Measurements from ENCODE around the gene SHH.

DNA sequence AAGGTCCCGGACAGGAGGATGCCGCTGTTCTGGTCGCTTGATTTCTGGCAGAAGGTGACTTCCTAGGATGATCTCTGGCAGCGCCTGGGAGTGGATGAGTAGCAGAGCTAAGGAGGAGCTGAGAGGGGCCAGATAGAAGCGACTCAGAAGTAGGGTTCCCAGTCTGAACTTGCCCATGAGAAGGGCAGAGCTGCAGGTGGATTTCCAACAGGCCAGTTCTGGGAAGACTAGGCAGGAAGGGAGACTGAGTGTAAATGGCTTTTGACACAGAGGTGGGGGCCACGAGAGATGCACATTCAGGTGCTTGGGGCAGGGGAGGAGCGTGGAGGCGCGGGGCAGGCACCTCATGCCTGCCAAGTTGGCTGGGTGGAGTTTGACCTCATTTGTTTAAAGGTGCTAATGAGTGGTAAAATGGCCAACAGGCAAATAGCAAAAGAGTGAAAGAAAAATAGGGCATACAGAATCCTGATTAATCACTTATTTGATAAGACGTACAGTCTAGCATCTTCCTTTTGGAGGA lies 58.8 kb downstream of the SHH start:
- no peak for TF ChIP-seq POLR2AphosphoS5 (IDR thresholded peaks at IDR 0.05; ENCODE audit: insufficient read depth in 1 of 2, low read depth in 1 of 2)
- TF ChIP-seq, protein P1, sequence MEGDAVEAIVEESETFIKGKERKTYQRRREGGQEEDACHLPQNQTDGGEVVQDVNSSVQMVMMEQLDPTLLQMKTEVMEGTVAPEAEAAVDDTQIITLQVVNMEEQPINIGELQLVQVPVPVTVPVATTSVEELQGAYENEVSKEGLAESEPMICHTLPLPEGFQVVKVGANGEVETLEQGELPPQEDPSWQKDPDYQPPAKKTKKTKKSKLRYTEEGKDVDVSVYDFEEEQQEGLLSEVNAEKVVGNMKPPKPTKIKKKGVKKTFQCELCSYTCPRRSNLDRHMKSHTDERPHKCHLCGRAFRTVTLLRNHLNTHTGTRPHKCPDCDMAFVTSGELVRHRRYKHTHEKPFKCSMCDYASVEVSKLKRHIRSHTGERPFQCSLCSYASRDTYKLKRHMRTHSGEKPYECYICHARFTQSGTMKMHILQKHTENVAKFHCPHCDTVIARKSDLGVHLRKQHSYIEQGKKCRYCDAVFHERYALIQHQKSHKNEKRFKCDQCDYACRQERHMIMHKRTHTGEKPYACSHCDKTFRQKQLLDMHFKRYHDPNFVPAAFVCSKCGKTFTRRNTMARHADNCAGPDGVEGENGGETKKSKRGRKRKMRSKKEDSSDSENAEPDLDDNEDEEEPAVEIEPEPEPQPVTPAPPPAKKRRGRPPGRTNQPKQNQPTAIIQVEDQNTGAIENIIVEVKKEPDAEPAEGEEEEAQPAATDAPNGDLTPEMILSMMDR (IDR thresholded peaks at IDR 0.05), result no peak

Measured in vagina (tissue), 2 donors.